WI38 (cell line): ENCODE results near the gene BUB1.

ENCODE experiments used
- H3K4me3 ChIP-seq: 2 replicates; pipeline ENCODE4 v1.5.1; 2011; ENCODE audit warnings: low read depth, mild to moderate bottlenecking, control low read depth, low read length
- CTCF ChIP-seq: IDR thresholded peaks from 2 replicates; pipeline ENCODE4 v1.5.1; 2012; ENCODE audit warnings: low read depth, mild to moderate bottlenecking, control low read depth, low read length

Gene BUB1

DNA sequence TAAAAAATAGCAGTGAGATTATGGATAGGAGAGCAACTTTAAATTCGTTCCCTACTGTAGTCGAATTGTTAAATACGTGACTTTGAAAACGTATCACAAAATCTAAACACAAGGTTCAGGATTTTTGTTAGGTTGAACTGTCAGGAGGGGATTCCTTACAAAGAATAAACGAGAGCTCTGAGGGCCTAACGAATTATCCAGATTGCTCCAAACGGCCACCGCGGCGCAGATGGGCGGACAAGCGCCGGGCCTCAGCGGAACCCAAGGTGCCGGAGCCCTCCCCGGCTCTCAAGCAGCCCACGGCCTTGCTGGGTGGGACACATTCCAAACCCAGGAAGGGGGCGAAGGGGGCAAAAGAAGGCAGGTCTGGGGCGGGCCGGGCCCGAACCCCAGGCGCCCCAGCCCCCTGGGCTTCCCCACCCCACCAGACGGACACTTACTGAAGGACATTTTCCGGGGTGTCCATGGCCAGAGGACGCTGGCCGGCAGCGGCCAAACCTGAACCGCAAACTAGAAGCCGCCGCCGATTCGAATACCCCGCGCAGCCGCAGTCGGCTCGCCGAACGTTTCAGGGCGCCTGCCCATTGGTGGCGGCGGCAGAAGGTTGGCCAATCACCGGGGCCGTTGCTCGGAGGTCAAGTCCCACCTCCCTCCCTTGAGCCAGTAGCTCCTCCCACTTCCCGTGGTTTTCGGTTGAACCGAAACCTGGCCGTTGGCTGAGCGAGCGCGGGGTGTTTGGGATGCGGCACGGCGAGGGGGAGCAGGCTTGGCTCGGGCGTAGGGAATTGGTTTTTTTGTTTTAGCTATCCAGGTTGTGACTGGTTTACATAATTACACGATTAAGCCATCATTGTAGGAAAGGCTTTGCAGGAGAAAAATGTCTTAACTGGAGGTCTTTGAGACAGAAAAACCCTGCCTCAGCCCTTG, at the start of gene BUB1:
TSS of gene BUB1 (minus strand) at position 534 of the 927 bp plus-strand sequence. CDS start at position 466, 68 bp downstream.
- TF ChIP-seq CTCF, result no peak
- H3K4me3 ChIP-seq, result peak within 1 kb of the TSS; percentile 92

- TF ChIP-seq CTCF, result no peak
- no peak overlapping the region for H3K4me3 ChIP-seq
These were observed 48.4 kb upstream of the BUB1 start for GRCh38 chr2:110726285-110726684.

DNA sequence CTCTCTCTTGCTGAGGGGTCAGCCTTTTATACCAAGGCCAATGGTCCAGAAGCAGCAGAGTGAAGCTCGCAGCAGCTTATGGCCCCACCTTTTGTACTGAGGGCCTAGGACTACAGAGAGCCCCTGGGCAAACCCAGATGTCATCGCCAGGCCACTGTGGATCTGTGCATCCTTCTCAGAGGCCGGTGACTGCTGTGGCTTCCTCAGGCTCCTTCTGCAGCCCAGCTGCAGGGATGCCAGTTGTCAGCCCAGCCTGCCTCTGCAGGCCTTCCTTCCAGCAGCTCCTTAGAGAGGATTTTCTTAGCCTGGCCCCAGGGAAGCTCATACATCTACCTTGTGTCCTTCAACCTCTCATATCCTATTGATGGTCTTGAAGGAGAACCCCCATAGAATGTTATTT, 48.0 kb upstream of the BUB1 start:
- no peak overlapping the region for H3K4me3 ChIP-seq
- TF ChIP-seq CTCF, result no peak

- H3K4me3 ChIP-seq, result no peak overlapping the region
- no peak for TF ChIP-seq CTCF
These were observed 47.5 kb upstream of the BUB1 start for GRCh38 chr2:110725370-110725769.

GRCh38 chr2:110724820-110725219, 47.0 kb upstream of the BUB1 start:
- TF ChIP-seq CTCF, result no peak
- H3K4me3 ChIP-seq, result no peak overlapping the region

- no peak for TF ChIP-seq CTCF
- no peak overlapping the region for H3K4me3 ChIP-seq
These were observed 42.7 kb upstream of the BUB1 start for GRCh38 chr2:110720547-110720946.

- H3K4me3 ChIP-seq, result no peak overlapping the region
- TF ChIP-seq CTCF, result no peak
These were observed 41.1 kb upstream of the BUB1 start for GRCh38 chr2:110718990-110719389.
